Glomerular visceral epithelial cell (primary cell): ENCODE results near the gene KCNQ2.

Source experiments
- DNase-seq: peaks from one replicate; pipeline ENCODE4 v3.0.0-alpha.2; 2016; ENCODE audit errors: extremely low spot score

The KCNQ2 gene

DNA sequence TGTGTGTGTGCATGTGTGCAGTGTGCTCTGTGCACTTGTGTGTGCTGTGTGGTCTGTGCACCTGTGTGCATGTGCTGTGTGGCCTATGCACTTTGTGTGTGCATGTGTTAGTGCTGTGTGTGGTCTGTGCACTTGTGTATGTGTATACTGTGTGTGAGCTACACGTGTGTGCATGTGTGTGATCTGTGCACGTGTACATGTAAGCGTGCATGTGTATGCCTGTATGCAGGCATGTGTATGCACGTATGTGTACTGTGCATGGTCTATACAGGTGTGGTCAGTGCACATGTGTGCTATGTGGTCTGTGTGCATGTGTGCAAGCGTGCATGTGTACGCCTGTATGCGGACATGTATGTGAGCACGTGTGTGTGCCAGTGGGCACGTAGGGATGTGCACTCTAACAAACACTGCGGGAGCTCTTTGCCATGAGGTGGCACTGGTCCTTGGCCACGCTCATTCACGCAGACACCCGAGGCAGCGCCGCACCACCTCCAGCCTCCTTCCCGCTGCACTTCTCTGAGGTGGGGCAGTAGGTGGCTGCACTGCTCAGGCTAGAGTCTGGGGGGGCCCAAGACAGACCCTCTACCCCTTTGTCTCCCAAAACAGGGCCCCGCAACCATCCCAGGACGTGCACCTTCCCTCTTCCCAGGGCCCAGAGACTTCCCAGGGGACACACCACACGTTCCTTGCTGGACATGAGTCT is 68.9 kb downstream of the KCNQ2 start:
- DNase-seq, result no peak

DNA sequence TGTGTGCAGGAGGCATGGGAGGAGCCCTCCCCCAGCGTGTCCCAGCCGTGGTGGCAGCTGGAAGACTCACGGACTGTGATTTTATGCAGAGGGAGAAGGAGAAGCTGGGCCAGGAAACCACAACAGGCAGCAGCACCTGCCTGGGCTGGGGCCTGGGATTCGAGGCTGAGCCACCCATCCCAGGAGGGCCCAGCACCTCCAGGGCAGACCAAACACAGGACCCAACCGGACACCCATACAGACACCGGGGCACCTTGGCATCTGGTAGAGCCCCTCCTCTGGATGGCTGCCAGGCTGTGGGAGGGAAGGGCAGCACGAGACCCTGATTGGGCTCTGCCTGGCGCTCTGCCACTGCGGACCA is 69.6 kb downstream of the KCNQ2 start:
- DNase-seq, result no peak

DNA sequence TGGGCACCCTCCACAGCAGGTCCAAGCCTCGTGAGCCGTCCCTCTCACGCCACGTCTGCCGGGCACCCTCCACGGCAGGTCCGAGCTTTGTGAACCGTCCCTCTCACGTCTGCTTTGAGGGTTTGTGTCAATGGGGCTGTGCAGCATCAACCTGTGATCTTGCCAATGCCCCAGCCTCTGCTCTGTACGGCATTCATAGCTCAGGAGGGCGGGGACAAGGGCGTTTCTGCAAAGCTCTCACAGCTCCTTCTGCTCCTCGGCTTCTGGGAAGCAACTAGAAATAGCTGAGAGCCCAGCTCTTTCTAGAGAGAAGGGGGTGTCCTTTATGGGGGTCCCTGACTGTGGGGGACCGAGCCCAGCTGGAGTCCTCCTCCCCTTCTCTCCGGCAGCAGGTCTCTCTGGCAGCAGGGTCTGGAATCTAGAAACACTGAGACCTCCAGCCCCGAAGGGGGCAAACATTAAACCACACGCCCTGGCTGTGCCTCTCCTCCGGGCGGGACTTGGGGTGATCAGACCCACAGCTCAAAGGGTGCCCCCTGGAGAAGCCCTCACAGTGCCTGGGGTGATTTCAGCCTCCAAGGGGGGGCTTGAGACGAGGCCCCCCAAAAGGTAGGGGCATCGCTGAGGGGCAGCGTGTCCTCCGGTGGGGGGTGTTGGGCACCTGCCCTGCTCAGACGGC is 70.1 kb downstream of the KCNQ2 start:
- no peak for DNase-seq

DNA sequence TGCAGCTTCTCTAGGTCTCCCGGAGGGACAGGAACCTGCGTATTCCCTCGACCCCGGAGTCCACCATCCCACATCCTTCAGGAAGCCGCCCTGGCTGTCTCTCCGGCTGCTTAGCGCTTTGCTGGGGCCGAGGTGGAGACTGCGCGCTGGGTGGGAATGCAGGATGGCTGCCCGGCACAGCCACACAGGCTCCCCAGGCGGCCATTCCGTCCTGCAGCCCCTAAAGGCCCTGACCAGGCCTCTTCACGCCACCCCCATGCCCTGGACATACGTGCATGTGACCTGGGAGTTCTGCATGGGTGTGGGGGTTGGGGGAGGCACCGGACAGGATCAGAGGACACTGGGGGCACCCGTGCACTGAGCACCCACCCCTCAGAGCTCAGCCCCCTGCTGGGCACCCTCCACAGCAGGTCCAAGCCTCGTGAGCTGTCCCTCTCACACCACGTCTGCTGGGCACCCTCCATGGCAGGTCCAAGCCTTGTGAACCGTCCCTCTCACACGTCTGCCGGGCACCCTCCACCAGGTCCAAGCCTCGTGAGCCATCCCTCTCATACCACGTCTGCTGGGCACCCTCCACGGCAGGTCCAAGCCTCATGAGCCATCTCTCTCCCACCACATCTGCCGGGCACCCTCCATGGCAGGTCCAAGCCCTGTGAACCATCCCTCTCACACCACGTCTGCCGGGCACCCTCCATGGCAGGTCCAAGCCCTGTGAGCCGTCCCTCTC is 70.9 kb downstream of the KCNQ2 start:
- no peak for DNase-seq

DNA sequence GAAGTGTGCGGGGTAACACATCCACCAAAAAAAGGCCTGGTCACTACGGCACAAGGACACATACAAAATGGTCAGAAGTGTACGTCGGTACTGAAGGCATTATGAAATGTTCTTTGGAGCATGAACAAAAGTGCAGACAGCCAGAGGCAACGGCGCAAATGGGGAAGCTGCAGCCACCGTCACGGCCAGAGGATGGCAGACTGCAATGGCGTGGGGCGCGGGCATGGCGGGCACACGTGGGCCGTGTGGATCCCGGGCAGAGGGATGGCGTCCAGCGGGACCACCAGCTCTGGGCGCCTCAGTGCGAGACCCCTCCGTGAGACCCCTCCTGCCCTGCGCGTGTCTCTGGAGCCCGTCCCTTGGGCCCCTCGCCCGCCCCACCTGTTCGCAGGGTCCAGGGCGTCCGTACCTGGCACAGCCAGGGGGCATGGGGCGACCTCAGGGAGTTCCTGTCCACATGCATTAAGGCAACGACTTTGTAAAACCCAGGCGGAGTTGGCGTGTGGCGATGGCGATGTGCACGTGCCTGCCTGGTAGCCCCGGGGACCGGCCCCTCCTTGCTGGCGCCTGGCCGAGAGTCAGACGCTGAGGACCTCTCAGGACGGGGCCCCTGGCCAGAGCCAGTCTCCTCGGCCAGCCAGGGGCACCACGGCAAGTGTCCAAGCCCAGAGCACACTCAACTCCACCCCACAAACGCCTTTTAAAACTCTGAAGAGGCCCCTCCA is 71.8 kb downstream of the KCNQ2 start:
- no peak for DNase-seq

DNA sequence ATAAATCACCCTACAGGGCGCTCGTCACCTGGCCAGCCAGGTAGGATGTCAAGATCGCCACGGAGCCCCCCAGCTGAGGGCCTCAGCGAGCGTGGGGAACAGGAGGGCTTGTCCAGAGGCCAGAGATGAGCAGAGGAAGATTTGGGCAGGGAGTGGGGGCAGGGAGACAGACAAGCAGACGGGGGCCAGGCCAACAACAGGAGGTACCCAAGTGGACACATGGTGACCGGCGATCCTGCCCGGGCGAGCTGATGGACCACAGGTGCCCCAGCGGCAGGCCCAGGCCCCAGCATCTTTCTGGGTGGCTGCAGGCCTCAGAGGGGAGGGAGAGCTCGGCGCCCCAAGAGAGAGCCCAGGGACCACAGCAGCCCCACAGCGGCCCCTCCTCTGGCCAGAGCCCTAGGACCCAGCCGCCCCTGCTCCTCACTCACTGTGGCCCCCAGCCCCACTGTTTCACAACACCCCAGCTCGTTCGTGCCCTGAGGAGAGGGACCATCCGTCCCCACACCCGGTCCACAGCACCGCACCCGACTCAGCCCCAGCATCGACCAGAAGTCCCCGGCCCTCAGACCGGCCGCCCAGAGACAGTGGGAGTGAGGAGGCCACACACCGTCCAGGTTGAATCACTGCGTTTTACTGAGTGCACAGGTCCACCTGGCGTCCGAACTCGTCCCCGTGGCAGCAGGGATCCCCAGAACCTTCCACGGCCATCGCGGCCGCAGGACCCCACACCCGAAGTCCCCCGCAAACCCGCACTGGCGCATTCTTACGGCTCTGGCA is 72.7 kb downstream of the KCNQ2 start:
- DNase-seq, result no peak

DNA sequence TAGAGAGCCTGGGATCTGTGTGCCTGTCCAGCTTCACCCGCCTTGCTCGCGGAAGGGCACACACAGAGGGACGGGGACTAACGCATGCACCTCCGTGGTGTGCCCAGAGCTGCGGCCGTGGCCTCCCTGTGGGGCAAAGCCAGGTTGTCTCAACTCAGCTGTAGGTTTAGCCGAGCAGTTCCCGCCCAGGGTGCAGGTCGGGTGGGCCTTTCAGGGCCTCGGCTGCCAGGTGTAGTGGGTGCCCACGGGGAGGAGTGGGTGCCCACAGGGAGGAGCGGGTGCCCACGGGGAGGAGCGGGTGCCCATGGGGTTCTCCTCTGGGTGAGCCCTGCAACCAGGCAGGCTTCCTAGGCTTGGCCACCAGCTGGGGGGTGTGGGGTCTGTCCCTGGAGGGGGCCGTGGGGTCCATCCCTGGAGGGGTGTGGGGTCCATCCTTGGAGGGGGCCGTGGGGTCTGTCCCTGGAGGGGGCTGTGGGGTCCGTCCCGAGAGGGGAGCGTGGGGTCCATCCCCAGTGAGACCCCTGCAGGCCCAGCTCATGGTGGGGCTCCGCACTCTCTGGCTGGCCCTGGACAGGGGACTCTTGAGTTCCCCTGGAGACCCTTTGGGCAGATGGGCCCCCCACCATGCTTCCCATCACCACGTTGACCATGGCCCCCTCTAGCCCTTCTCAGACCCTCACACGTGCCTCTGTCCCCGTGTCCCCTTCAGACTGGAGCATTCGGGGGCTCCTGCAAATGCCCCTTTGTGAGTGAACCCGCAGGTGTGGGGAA is 73.5 kb downstream of the KCNQ2 start:
- DNase-seq, result no peak

DNA sequence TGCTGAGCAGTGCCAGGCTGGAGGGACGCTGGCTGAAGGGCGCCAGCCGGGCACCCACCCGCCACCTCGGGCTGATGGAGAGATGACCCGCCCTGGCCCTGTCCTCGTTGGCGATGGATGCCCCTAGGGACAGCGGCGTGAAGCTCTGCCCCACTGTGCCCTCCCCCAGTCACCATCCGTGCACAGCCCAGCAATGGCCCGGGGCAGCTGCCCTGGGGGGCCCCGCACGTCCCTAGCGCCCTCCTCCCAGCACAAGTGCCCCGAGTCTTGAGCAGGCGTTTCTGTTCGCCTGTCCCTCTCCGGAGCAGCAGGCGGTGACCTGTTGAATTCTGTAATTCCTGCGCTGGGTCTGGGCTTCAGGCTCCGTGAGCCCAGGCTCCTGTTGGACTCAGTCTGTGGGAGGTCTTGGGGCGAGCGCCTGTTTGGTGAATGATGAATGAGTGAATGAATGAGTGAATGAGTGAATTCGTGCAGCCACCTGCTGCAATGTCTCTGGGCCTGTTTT is 74.5 kb downstream of the KCNQ2 start:
- DNase-seq, result no peak

DNA sequence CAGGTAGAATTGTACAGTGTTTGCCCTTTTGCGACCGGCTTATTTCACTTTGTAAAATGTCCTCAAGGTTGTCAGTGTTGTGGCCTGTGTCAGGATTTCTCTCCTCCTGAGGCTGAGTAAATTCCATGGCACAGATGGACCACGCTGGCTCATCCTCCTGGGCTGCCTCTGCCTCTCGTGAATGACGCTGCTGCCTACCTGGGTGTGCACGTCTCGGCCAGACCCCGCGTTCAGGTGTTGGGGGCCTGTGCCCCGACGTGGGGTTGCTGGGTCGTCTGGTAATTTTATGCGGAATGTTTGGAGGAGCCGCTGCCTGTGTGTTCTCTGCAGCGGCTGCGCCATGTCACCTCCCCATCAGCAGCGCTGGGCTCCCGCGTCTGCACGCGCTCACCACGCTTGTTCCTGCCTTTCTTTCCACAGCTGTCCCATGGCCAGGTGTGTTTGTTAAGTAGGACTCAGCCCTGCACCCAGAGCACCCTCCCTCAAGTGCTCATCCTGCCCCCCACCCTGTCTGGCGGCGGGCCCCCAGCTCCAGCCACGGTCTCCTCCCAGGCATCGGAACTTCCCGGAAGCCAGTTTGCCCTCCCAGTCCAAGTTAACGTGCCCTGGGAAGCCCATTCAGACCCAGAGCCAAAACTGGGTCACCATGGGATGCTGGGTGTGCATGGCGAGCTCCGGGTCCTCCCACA is 75.2 kb downstream of the KCNQ2 start:
- DNase-seq, result no peak

DNA sequence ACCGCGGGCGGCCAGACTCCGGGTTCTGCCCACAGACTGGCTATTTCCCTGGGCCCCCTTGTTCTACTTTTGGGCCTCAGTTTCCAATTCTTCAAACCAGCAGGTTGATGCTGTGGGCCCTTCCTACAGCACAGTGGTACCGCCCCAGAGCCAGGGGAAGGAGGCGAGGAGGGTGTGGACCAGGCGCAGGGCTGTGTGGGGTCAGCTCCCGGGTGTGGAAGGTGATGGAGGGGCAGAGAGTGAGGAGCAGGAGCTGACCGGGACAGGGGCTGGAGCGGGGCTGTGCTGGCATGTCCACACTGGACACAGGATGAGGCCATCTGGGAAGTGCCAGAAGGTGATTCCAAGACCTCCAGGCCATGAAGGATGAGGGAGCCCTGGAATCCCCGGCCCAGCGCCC is 76.2 kb downstream of the KCNQ2 start:
- DNase-seq, result no peak

DNA sequence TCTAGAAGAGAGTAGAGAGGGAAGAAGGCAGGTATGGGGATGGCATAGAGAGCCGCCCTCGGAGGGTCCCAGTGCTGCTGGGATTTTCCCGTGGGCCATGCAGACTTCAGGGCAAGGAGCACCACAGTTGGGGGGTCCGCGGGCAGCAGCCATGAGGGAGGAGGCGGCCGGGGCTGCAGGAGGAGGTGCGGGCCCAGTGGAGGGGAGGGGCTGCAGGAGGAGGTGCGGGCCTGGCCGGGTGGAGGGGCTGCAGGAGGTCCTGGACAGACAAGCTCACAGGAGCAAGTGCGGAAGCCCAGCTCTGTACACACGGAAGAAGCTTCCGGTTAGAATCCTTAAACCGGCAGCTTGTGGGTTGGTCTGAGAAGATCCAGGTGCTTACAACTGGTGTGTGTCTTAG is 76.7 kb downstream of the KCNQ2 start:
- no peak for DNase-seq

DNA sequence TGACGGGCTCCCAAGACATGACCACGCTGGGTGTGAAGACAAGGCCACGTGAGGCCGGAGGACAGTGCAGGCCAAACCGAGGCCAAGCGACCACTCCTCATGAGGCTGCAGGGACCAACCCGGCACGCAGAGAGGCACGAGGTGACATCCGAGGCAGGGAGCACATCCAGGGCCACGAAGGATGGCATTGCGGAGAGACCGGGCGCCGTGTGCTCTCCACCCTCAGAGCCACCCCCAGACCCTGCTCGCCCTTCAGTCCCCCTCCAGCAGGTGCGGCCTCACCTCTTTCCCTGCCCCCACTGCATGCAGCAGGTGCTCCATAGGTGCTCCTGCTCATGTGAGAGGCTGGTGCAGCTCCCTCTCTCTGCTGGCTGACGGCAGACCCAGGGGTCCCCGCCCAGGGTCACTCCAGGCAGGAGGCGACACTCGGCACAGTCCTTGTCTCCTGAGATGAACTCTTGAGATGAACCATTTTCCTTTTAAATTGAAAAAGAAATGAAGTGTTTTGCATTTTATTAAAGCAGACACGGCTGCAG is 77.5 kb downstream of the KCNQ2 start:
- DNase-seq, result no peak

DNA sequence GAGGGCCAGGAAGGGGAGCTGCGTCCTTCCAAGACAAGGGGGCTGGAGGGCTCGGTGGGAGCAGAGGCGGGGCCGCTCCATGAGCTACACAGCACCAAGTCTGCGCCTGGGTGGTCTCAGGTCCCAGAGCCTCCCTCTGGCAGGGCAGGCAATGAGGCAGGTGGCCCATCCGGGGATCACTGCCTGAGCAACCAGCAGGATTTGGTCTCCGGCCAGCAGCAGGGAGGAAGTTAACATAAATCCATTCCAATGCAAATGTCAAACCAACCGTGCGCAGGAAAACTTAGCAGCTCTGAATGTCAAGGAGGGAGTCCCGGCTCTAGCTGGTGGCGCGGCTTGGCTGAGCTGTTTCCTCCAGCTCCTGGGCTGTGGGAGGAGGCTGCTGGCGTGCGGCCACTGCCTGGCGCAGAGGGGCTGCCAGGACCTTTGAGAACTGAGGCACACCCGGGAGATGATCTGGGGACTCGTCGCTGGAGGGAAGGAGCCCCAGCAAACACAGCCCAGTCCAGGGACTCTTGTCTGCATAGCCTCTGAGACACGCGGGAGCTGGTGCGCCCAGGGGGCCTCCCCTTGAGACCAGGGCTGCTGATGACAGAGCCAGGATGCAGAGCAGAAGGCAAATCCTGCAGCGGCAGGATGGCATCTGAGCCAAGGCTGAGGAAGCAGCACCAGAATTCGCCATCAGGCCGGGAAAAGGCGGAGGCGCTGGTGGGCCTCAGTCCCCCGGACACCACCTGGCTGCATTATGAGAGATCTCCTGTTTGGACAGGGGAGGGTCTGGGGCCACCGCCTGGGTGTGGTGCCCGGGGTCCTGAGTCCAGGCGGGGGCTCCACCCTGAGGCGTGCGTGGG is 78.2 kb downstream of the KCNQ2 start:
- DNase-seq, result peak; percentile 16

DNA sequence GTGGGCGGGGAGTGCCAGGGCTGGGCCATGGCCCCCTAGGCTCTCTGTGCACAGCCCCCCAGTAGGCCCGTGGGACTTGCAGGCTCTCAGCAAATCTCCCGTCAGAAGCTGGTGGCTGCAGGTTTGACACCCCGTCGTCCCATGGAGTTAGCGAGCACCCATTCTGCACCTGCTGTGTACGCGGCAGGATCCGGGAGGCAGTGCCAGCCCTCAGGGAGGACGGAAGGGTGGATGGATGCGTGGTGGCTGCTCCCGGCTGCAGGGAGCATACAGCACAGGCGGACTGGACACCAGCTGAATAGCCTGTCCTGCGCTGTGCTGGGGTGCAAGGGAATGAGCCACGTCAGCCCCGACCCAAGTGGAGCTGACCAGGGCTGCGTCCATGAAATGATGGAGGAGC is 78.9 kb downstream of the KCNQ2 start:
- no peak for DNase-seq

DNA sequence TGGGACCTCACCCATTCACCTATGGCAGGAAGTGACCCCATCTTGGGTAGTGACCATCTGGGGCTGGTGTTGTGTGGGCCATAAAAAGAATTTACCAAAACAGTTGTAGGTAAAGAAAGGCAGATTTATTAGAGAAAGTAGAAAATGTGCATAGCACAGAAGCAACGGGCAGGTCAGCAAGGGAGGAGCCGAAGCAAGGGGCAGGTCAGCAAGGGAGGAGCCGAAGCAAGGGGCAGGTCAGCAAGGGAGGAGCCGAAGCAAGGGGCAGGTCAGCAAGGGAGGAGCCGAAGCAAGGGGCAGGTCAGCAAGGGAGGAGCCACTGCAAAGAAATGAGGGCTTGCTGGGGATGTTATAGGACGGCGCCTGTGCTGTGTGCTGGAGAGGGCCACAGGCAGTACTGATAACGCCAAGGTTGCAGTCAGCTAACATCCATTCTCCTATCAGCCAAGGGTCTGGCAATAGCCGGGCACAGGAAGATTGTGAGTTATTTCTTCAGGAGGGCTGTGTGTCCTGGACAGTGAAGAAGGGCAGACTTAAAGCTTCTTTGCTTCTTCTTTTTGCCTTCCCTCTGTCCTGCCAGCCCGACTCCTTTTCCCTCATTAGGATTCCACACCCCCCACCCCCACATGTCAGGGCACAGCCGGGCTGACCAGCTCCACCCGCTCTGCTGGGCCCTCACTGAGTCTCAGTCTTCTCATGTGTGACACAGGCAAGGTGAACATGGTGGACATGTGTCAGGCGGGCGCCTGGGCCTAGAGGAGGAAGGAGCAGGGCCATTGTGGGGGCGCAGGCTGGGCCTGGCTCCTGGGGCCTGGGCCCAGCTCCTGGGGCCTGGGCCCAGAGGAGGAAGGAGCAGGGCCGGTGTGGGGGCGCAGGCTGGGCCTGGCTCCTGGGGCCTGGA is 79.7 kb downstream of the KCNQ2 start:
- no peak for DNase-seq

DNA sequence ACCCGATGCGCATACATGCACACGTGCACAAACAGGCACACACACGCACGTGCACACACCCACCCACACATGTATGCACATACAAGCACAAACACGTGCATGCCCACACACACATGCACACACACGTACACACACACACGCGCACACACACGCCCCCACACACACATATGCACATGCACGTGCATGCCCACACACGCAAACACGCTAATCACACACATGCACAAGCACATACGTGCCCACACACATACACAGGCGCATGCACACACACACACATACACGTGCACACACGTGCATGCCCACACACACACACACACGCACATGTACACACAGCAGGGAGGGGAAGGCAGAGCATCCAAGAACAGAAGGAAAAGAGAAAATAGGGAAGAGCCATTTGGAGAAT is 84.5 kb downstream of the KCNQ2 start:
- DNase-seq, result no peak

DNA sequence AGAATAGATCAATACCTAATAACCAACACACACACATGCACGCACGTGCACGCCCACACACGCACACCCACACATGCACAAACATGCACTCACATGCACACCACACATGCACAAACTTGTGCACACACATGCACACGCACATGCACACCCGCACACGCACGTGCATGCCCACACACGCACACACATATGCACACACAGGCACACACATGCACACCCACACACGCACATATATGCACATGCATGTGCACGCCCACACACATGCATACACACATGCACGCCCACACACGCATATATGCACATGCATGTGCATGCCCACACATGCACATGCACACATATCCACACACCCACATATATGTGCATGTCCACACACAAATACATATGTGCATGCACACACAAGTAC is 85.1 kb downstream of the KCNQ2 start:
- no peak for DNase-seq

DNA sequence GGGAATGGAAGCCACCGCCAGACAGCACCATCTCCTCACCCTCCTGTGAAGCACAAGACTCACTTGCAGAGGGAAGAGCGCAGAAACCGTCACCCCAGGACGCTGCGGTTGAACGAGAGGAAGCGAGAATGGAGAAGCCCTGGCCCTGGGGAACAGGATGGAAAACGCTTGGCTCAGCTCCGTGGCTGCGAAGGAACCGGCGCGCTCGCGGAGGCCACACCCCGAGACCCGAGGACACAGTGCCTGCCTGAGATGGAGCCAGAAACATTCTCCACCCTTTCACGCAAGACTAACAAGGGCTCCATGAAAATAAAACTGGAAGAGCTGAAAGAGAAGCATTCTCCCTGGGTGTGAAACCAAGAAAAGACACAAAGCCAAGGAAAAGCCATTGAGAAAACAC is 86.0 kb downstream of the KCNQ2 start:
- DNase-seq, result no peak
